Astrocyte of the spinal cord (primary cell): ENCODE results near the gene IFNA5.

Experiments used
- DNase-seq: peaks from one replicate; pipeline ENCODE4 v3.0.0; 2011; ENCODE audit warnings: low read depth, low spot score
- H3K4me3 ChIP-seq: 2 replicates; pipeline ENCODE4 v1.5.1; 2011; ENCODE audit warnings: low read depth, mild to moderate bottlenecking, low read length, moderate library complexity
- in situ Hi-C: cut with HindIII; loops from 2 replicates; pipeline ENCODE4 v1.10.0; 2017; ENCODE audit warnings: low sequenced_read_pairs
- TF ChIP-seq, protein P1 (sequence below): IDR thresholded peaks from 2 replicates; pipeline ENCODE4 v1.5.1; 2012; ENCODE audit warnings: low read depth, mild to moderate bottlenecking, low read length, inconsistent platforms

The IFNA5 gene

DNA sequence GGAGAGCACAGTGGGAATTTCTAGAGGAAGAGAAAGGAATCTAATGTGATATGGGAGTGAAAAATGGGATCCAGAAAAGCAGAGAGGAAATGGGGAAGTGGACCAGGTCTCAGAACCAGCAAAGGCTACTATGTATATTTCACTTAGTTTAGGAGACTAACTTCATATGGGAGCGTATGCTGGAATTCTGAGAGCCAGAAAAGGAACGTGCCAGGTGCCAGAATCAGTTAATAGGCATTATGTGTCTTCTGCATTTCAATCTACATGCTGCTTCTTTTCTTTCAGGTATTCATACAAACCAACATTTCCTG lies 36.8 kb downstream of the IFNA5 start:
- in situ Hi-C loops = no loop called here
- TF ChIP-seq, protein P1, sequence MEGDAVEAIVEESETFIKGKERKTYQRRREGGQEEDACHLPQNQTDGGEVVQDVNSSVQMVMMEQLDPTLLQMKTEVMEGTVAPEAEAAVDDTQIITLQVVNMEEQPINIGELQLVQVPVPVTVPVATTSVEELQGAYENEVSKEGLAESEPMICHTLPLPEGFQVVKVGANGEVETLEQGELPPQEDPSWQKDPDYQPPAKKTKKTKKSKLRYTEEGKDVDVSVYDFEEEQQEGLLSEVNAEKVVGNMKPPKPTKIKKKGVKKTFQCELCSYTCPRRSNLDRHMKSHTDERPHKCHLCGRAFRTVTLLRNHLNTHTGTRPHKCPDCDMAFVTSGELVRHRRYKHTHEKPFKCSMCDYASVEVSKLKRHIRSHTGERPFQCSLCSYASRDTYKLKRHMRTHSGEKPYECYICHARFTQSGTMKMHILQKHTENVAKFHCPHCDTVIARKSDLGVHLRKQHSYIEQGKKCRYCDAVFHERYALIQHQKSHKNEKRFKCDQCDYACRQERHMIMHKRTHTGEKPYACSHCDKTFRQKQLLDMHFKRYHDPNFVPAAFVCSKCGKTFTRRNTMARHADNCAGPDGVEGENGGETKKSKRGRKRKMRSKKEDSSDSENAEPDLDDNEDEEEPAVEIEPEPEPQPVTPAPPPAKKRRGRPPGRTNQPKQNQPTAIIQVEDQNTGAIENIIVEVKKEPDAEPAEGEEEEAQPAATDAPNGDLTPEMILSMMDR = no peak
- no peak overlapping the region for H3K4me3 ChIP-seq
- no peak for DNase-seq

DNA sequence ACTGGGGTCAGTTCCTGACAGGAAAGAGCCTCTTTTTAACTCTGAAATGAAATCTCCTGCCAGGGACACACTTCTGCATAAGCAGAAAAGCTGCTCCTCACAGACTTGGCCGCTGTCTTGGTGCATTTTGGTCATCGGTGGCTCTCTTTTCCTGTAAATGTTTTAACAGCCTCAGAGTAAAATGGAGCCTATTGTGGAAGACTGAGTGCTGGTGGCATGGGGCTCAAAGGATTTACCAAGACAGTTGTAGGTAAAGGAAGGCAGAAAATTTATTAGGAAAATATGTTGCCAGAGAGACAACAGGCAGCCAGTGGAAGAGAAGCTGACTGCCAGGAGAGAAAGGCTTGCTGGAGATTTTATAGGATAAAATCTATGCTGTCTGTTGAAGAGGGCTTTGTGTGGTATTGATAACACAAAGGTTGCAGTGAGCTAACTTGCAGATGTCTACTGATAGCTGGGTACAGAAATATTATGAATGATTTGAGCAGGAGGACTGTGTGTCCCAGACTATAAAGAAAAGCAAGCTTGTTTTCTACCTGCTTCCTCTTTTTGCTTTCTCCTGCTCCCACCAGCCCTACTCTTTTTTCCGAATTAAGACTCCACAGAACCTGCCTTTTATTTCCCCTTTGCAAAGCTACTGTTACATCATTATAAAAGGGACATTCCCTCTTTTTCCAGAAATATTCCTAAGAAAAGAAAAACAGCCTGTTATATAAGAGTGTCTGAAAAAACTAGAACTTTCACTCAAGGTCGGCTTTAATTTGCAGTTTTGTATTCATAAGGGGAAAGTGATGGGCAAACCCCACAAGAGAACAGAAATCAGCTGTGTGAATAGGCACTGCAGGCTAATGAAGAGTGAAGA lies 37.4 kb downstream of the IFNA5 start:
- no peak for DNase-seq
- in situ Hi-C loops = no loop called here
- H3K4me3 ChIP-seq = no peak overlapping the region
- TF ChIP-seq, protein P1 = no peak

DNA sequence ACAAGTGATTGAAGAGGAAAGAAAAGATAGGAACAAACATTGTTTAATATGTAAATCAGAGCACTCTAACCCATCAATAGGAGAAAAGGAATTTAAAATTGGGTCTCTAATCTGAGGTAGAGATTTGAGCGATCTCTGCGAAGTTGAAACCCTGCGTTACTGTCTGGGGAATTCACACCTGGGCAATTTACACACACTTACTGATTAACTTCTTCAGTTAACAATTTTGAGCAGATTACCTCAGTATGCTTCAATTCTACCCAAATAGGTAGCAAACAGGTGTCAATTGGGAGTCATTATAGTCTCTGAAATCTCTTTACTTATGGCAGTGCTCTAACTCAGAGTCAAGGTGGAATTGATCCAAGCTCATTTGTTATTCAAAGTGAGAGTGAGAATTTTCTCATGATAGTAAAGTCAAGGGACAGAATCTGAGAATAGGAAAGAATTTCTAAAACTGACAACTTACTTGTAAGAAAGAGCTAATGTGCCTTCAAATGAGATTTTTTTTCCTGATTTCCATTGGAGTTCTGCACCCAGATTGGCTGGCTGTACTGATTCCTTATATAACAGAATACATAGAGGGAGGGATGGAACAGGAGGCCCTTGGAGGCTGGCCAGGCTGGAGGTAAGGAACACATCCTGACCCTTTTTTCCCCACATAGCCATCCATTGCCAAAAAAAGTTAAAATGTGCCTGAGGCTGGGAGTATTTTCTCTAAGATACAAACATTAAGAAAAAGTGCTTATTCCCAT lies 38.2 kb downstream of the IFNA5 start:
- DNase-seq = no peak
- in situ Hi-C loops = no loop called here
- TF ChIP-seq, protein P1 = no peak
- no peak overlapping the region for H3K4me3 ChIP-seq

DNA sequence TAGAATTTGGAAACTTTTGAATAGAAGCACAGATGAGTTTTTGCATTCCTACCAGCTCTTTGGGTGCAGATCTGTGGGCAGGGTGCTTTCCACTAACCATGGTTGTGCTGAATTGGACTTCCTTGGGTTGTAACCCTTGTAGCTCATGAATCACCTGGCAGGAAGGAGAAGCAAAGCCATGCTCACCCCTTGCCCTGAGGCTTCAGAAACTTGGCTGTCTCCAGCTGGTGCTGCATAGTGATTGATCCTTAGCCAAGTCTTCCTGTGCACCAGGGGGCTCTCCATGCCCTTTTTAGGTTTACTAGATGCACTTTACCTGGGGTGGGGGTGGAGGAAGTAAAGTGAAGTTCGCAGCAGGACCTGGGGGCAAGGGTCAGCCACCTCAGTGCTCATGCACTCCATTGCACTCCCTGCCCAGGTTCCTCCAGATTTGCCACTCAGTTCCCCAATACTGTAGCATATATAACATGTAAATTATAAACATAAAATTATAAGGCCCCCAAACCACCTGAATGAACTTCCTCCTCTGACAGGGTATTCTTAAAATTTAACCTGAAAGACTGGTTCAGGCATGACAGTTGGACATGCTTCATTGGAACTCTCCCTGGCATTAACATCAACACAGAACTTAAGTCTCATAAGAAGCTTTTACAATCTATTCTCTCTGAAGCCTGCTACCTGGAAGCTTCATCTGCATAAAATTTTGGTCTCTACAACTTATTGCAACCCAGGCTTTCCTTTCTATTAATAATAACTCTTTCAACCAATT lies 39.5 kb downstream of the IFNA5 start:
- in situ Hi-C loops = no loop called here
- DNase-seq = no peak
- no peak overlapping the region for H3K4me3 ChIP-seq
- TF ChIP-seq, protein P1 = no peak

DNA sequence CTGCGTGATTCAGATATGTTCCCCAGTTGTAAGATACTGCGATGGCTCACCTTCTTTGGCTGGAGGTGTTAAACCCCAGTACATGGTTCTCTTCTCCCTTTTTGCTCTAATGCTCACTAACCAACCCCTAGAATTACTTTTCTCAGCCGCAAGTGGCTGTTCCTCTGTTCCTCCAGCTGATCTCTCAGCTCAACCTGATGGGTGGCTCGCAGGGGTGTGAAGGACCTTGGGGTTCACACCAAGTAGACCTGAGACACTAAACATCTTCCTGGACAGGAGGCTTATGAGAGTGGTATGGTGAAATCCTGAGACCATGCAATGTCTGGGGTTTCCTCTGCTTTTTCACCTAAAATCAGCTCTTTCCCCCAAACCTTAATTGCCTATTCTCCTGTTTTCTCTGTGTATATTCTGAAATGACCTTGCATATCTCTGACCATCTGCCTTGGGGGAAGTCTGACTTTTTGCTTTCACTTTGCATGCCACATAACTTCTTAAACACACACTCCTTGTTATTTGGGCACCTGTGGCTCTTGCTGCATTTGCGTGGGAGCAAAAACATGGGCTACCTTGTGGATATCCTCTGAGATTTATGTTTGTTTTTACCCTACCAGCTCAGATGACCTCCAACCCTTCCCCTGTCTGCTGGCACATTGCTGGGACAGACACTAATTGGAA lies 49.4 kb downstream of the IFNA5 start:
- in situ Hi-C loops = no loop called here
- H3K4me3 ChIP-seq = no peak overlapping the region
- DNase-seq = no peak
- TF ChIP-seq, protein P1 = no peak
